SK-N-SH treated with all-trans-retinoic acid at 6 μM for 48 hours (cell line): ENCODE measurements around the gene AMACR.

Experiments
- ATAC-seq: fragments of 200-7000 bp; cut with Tn5 transposase; 3 replicates; pipeline ENCODE4 v1.9.1; 2020; ENCODE audit warnings: mild to moderate bottlenecking, moderate library complexity
- ARNTL ChIP-seq: fragments of 450-650 bp; formaldehyde crosslinking; IDR thresholded peaks from 2 replicates; pipeline ENCODE4 v1.5.0; 2020; ENCODE audit warnings: low read depth, mild to moderate bottlenecking, moderate library complexity, borderline replicate concordance
- BACH2 ChIP-seq: fragments of 250-450 bp; sonication (Bioruptor Pico); IDR thresholded peaks from 2 replicates; pipeline ENCODE4 v1.9.0; 2021; ENCODE audit warnings: mild to moderate bottlenecking, borderline replicate concordance
- CSDC2 ChIP-seq: fragments of 250-450 bp; sonication (Bioruptor Pico); IDR thresholded peaks from 2 replicates; pipeline ENCODE4 v1.5.0; 2020; ENCODE audit warnings: mild to moderate bottlenecking, moderate library complexity
- GLIS3 ChIP-seq: fragments of 250-450 bp; sonication (Bioruptor Pico); IDR thresholded peaks from 2 replicates; pipeline ENCODE4 v1.5.0; 2020; ENCODE audit warnings: mild to moderate bottlenecking, moderate library complexity
- ISL1 ChIP-seq: fragments of 250-450 bp; sonication (Bioruptor Pico); IDR thresholded peaks from 2 replicates; pipeline ENCODE4 v2.1.2; 2022; ENCODE audit warnings: mild to moderate bottlenecking, moderate library complexity
- OSR1 ChIP-seq: fragments of 250-450 bp; sonication (Bioruptor Pico); IDR thresholded peaks from 2 replicates; pipeline ENCODE4 v1.8.0; 2022; ENCODE audit warnings: moderate library complexity, mild to moderate bottlenecking, inconsistent platforms
- PPARA ChIP-seq: fragments of 250-450 bp; sonication (Bioruptor Pico); IDR thresholded peaks from 2 replicates; pipeline ENCODE4 v1.5.0; 2020; ENCODE audit warnings: mild to moderate bottlenecking, borderline replicate concordance
- RARB ChIP-seq: fragments of 250-450 bp; sonication (Bioruptor Pico); IDR thresholded peaks from 2 replicates; pipeline ENCODE4 v1.8.0; 2021; ENCODE audit warnings: mild to moderate bottlenecking, moderate library complexity
- SNAI2 ChIP-seq: fragments of 250-450 bp; sonication (Bioruptor Pico); IDR thresholded peaks from 2 replicates; pipeline ENCODE4 v1.5.0; 2020; ENCODE audit warnings: mild to moderate bottlenecking, moderate library complexity
- TCF4 ChIP-seq: fragments of 250-450 bp; sonication (Bioruptor Pico); IDR thresholded peaks from 2 replicates; pipeline ENCODE4 v1.8.0; 2021; ENCODE audit warnings: mild to moderate bottlenecking, moderate library complexity, borderline replicate concordance
- TOX ChIP-seq: fragments of 250-450 bp; sonication (Bioruptor Pico); IDR thresholded peaks from 2 replicates; pipeline ENCODE4 v1.8.0; 2021; ENCODE audit warnings: mild to moderate bottlenecking, moderate library complexity, borderline replicate concordance
- ZC3H10 ChIP-seq: fragments of 250-450 bp; sonication (Bioruptor Pico); IDR thresholded peaks from 2 replicates; pipeline ENCODE4 v1.5.1; 2021; ENCODE audit warnings: mild to moderate bottlenecking, moderate library complexity
- ZFP3 ChIP-seq: fragments of 250-450 bp; sonication (Bioruptor Pico); IDR thresholded peaks from 2 replicates; pipeline ENCODE4 v1.5.0; 2020; ENCODE audit warnings: mild to moderate bottlenecking, moderate library complexity
- ZFP30 ChIP-seq: fragments of 450-650 bp; formaldehyde crosslinking; IDR thresholded peaks from 2 replicates; pipeline ENCODE4 v1.5.0; 2022; ENCODE audit warnings: mild to moderate bottlenecking, moderate library complexity
- ZNF70 ChIP-seq: fragments of 450-650 bp; formaldehyde crosslinking; IDR thresholded peaks from 2 replicates; pipeline ENCODE4 v1.5.0; 2020; ENCODE audit warnings: mild to moderate bottlenecking, moderate library complexity
- ZNF8 ChIP-seq: fragments of 450-650 bp; formaldehyde crosslinking; IDR thresholded peaks from 2 replicates; pipeline ENCODE4 v1.5.0; 2020; ENCODE audit warnings: mild to moderate bottlenecking, moderate library complexity
- TF ChIP-seq, protein P1 (sequence below): fragments of 250-450 bp; sonication (Bioruptor Pico); IDR thresholded peaks from 2 replicates; pipeline ENCODE4 v1.5.0; 2020; ENCODE audit warnings: mild to moderate bottlenecking, moderate library complexity
- TF ChIP-seq, protein P2 (sequence below): fragments of 250-450 bp; sonication (Bioruptor Pico); IDR thresholded peaks from 2 replicates; pipeline ENCODE4 v1.8.0; 2021; ENCODE audit warnings: low read depth, mild to moderate bottlenecking, moderate library complexity, borderline replicate concordance
- TF ChIP-seq, protein P3 (sequence below): fragments of 250-450 bp; sonication (Bioruptor Pico); IDR thresholded peaks from 2 replicates; pipeline ENCODE4 v1.8.0; 2020; ENCODE audit warnings: mild to moderate bottlenecking, moderate library complexity, borderline replicate concordance
- TF ChIP-seq, protein P4 (sequence below): fragments of 250-450 bp; sonication (Bioruptor Pico); IDR thresholded peaks from 2 replicates; pipeline ENCODE4 v1.5.1; 2020; ENCODE audit warnings: low read depth, mild to moderate bottlenecking, moderate library complexity

AMACR gene

DNA sequence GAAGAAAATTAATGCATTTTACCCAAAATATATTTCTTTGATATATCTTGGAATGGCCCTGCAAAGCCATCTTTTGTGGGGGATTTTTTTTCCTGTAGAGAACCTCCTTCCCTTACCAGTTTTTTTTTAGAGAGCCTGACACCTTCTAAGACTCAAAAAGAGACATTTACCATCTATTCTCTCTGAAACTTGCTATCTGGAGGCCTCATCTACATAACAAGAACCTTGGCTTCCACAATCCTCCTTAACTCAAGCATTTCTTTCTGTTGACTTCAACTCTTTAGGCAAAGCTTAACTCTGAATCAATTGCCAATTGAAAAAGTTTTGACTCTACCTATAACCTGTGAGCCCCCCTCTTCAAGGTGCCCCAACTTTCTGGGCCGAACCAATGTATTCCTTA is 29.5 kb downstream of the AMACR start (continued):
- TF ChIP-seq, protein P1, sequence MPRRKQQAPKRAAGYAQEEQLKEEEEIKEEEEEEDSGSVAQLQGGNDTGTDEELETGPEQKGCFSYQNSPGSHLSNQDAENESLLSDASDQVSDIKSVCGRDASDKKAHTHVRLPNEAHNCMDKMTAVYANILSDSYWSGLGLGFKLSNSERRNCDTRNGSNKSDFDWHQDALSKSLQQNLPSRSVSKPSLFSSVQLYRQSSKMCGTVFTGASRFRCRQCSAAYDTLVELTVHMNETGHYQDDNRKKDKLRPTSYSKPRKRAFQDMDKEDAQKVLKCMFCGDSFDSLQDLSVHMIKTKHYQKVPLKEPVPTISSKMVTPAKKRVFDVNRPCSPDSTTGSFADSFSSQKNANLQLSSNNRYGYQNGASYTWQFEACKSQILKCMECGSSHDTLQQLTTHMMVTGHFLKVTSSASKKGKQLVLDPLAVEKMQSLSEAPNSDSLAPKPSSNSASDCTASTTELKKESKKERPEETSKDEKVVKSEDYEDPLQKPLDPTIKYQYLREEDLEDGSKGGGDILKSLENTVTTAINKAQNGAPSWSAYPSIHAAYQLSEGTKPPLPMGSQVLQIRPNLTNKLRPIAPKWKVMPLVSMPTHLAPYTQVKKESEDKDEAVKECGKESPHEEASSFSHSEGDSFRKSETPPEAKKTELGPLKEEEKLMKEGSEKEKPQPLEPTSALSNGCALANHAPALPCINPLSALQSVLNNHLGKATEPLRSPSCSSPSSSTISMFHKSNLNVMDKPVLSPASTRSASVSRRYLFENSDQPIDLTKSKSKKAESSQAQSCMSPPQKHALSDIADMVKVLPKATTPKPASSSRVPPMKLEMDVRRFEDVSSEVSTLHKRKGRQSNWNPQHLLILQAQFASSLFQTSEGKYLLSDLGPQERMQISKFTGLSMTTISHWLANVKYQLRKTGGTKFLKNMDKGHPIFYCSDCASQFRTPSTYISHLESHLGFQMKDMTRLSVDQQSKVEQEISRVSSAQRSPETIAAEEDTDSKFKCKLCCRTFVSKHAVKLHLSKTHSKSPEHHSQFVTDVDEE (CRISPR knock-in tag): no peak
- no peak for TF ChIP-seq GLIS3 (CRISPR knock-in tag)
- TF ChIP-seq ARNTL (CRISPR knock-in tag): no peak
- TF ChIP-seq TOX: no peak
- TF ChIP-seq ZNF70 (CRISPR knock-in tag): no peak
- no peak for TF ChIP-seq PPARA
- TF ChIP-seq, all 23 proteins: peak for 0

DNA sequence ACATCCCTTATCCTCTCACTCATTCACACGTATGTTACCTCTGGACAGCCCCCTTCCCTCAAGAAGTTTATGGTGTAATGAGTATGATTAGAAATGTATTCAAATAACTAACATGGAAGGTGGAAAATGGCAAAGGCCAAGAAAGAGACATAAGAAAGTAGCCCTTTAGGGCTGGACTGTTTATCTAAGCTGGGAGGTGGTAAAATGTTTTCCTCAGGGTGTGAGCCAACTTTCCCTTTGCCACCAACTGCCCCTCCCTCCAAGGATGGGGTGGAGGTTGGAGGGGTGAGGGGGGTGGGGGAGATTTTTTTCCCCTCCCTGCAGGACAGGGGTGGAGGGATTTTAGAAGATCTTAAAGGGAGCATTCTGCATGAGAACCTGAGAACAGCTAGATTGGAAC is 31.5 kb downstream of the AMACR start:
- no peak for ATAC-seq
- no peak for TF ChIP-seq SNAI2 (CRISPR knock-in tag)
- TF ChIP-seq, all 23 proteins: peak for 0

- TF ChIP-seq CSDC2 (CRISPR knock-in tag): no peak
- no peak for TF ChIP-seq ZFP30 (CRISPR knock-in tag)
- TF ChIP-seq TOX: no peak
- TF ChIP-seq OSR1 (CRISPR knock-in tag): no peak
- TF ChIP-seq ZNF8 (CRISPR knock-in tag): no peak
- no peak for TF ChIP-seq RARB
- TF ChIP-seq ZFP3 (CRISPR knock-in tag): no peak
- TF ChIP-seq GLIS3 (CRISPR knock-in tag): no peak
- TF ChIP-seq PPARA: no peak
- TF ChIP-seq BACH2 (CRISPR knock-in tag): no peak
- TF ChIP-seq ZNF70 (CRISPR knock-in tag): no peak
- TF ChIP-seq, protein P2, sequence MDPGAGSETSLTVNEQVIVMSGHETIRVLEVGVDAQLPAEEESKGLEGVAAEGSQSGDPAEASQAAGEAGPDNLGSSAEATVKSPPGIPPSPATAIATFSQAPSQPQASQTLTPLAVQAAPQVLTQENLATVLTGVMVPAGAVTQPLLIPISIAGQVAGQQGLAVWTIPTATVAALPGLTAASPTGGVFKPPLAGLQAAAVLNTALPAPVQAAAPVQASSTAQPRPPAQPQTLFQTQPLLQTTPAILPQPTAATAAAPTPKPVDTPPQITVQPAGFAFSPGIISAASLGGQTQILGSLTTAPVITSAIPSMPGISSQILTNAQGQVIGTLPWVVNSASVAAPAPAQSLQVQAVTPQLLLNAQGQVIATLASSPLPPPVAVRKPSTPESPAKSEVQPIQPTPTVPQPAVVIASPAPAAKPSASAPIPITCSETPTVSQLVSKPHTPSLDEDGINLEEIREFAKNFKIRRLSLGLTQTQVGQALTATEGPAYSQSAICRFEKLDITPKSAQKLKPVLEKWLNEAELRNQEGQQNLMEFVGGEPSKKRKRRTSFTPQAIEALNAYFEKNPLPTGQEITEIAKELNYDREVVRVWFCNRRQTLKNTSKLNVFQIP (CRISPR knock-in tag): no peak
- no peak for TF ChIP-seq ISL1 (CRISPR knock-in tag)
- no peak for TF ChIP-seq SNAI2 (CRISPR knock-in tag)
- TF ChIP-seq, protein P3, sequence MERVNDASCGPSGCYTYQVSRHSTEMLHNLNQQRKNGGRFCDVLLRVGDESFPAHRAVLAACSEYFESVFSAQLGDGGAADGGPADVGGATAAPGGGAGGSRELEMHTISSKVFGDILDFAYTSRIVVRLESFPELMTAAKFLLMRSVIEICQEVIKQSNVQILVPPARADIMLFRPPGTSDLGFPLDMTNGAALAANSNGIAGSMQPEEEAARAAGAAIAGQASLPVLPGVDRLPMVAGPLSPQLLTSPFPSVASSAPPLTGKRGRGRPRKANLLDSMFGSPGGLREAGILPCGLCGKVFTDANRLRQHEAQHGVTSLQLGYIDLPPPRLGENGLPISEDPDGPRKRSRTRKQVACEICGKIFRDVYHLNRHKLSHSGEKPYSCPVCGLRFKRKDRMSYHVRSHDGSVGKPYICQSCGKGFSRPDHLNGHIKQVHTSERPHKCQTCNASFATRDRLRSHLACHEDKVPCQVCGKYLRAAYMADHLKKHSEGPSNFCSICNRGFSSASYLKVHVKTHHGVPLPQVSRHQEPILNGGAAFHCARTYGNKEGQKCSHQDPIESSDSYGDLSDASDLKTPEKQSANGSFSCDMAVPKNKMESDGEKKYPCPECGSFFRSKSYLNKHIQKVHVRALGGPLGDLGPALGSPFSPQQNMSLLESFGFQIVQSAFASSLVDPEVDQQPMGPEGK (CRISPR knock-in tag): no peak
- TF ChIP-seq TCF4 (CRISPR knock-in tag): no peak
- no peak for TF ChIP-seq ZC3H10 (CRISPR knock-in tag)
- TF ChIP-seq, protein P1 (CRISPR knock-in tag): no peak
- TF ChIP-seq, protein P4, sequence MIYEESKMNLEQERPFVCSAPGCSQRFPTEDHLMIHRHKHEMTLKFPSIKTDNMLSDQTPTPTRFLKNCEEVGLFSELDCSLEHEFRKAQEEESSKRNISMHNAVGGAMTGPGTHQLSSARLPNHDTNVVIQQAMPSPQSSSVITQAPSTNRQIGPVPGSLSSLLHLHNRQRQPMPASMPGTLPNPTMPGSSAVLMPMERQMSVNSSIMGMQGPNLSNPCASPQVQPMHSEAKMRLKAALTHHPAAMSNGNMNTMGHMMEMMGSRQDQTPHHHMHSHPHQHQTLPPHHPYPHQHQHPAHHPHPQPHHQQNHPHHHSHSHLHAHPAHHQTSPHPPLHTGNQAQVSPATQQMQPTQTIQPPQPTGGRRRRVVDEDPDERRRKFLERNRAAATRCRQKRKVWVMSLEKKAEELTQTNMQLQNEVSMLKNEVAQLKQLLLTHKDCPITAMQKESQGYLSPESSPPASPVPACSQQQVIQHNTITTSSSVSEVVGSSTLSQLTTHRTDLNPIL (CRISPR knock-in tag): no peak
- ATAC-seq: no peak
These were observed 32.0 kb downstream of the AMACR start for GRCh38 chr5:33975852-33976251.
